ENCODE measurements around the gene TRABD.
A peak's percentile ranks its signal among the peaks of the same experiment; 100 is the strongest.

TRABD gene

DNA sequence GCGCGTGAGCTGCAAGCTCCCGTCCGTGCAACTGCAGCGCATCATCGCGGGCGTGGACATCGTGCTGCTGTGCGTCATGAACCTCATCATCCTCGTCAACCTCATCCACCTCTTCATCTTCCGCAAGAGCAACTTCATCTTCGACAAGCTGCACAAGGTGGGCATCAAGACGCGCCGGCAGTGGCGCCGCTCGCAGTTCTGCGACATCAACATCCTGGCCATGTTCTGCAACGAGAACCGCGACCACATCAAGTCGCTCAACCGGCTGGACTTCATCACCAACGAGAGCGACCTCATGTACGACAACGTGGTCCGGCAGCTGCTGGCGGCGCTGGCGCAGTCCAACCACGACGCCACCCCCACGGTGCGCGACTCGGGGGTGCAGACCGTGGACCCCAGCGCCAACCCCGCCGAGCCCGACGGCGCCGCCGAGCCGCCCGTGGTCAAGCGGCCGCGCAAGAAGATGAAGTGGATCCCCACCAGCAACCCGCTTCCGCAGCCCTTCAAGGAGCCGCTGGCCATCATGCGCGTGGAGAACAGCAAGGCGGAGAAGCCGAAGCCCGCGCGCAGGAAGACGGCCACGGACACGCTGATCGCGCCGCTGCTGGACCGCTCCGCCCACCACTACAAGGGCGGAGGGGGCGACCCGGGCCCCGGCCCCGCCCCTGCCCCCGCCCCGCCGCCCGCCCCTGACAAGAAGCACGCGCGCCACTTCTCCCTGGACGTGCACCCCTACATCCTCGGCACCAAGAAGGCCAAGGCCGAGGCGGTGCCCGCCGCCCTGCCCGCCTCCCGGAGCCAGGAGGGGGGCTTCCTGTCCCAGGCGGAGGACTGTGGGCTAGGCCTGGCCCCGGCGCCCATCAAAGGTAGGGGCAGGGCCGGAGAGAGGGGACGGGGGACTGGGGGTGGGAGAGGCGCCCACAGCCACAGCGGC lies 7.9 kb upstream of the TRABD start:
- FAIRE-seq (no peak), DNase-seq (ENCODE audit: insufficient read length) (no peak)
- TF ChIP-seq POLR2A (IDR thresholded peaks at IDR 0.05; ENCODE audit: low read depth, low read length) = no peak
- TF ChIP-seq POLR2AphosphoS5 (IDR thresholded peaks at IDR 0.05; ENCODE audit: low read depth, low read length) = no peak
- TF ChIP-seq TAF1 (IDR thresholded peaks at IDR 0.05; ENCODE audit: borderline replicate concordance, low read depth, low read length) = no peak

DNA sequence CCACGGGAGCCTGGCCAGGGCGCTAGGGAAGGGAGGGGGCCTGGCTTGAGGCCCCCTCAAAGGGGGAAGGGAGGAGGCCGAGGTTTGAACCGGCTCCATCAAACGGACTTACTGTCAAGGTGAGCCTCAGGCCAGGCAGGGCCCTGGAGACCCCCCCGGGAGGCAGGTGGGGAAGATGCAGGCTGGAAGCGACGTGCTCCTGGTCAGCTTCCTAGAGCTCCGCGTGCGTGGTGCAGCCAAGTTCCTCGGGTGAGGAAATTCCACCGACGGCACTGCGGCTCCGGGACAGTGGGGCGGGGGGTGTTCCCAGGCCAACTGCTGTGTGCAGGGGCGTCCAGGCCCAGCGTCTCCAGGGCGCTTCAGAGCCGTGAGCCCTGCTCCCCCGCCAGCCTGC lies 7.2 kb upstream of the TRABD start:
- FAIRE-seq (no peak), DNase-seq (ENCODE audit: insufficient read length) (no peak)
- no peak for TF ChIP-seq POLR2A (IDR thresholded peaks at IDR 0.05; ENCODE audit: low read depth, low read length)
- no peak for TF ChIP-seq POLR2AphosphoS5 (IDR thresholded peaks at IDR 0.05; ENCODE audit: low read depth, low read length)
- no peak for TF ChIP-seq TAF1 (IDR thresholded peaks at IDR 0.05; ENCODE audit: borderline replicate concordance, low read depth, low read length)

DNA sequence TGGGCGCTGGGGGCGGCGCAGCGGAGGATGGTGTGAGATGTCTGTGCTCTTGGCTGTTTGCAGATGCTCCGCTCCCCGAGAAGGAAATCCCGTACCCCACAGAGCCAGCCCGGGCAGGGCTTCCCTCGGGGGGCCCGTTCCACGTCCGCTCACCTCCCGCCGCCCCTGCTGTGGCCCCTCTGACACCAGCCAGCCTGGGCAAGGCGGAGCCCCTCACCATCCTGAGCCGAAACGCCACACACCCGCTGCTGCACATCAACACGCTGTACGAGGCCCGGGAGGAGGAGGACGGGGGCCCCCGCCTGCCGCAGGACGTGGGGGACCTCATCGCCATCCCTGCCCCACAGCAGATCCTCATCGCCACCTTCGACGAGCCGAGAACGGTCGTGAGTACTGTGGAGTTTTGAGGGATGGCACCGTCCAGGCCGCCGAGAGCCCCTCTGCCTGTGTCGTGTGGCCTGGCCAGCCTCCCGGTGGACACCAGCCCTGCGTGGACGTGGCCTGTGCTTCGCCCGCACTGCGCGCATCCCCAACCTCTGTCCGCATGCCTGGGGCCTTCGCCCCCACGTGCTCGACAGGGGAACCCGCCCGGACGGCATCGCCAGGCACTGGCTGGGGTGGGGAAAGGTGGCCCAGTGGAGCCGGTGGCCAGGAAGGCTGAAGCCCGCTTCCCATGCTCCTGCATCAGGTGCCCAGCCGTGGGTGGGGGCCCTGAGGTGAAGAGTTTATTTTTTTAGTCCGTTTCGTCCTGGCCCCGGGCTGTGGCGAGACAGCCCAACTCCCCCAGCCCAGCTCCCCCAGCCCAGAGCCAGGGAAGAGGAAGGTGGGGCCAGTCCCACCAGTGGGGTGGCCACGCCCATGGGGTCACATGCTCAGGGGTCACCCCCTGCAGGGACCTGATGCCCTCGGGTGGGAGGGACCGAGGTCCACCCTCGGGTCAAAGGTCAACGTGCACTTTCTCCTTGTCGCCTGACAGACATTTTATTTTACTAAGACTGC lies 6.5 kb upstream of the TRABD start:
- TF ChIP-seq TAF1 (IDR thresholded peaks at IDR 0.05; ENCODE audit: borderline replicate concordance, low read depth, low read length) (no peak), POLR2A (IDR thresholded peaks at IDR 0.05; ENCODE audit: low read depth, low read length) (no peak), POLR2AphosphoS5 (IDR thresholded peaks at IDR 0.05; ENCODE audit: low read depth, low read length) (no peak)
- FAIRE-seq = no peak
- DNase-seq (ENCODE audit: insufficient read length) = no peak

DNA sequence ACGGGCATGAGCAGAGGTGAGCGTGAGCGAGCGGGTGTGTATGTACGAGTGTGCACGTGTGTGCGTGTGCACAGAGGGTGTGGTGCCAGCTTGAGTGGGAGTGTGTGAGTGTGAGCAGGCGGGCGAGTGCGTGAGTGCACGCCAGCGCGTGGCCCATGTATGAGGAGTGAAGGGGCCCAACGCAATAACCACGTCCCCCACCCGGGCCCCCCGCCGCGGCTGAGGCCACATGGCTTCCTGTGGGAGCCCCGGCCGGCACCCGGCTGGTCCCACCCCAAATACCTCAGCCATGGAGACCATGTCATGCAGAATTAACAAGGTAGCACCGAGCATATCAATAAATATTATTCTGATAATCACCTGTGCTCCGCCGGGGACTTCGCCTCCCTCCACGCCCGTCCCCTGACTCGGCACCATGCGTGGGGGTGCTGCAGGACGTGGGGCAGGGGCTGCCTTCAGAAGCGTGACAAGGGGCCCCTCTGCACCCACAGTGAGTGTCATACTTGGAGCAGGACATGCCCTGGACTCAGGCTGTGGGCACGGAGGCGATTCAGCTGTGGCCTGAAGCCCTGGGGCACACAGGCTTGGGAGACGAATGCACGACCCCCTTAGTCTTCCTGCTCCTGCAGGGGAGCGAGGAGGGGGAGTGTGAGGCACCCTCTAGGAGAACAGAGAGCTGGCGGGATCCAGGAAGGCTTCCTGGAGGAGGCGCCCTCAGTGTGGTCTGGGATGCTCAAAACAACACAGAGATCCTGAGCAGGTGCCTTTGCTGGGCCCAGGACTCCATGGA lies 5.6 kb upstream of the TRABD start:
- FAIRE-seq (peak; percentile 9), DNase-seq (ENCODE audit: insufficient read length) (no peak)
- TF ChIP-seq POLR2A (IDR thresholded peaks at IDR 0.05; ENCODE audit: low read depth, low read length) (no peak), POLR2AphosphoS5 (IDR thresholded peaks at IDR 0.05; ENCODE audit: low read depth, low read length) (no peak), TAF1 (IDR thresholded peaks at IDR 0.05; ENCODE audit: borderline replicate concordance, low read depth, low read length) (no peak)

DNA sequence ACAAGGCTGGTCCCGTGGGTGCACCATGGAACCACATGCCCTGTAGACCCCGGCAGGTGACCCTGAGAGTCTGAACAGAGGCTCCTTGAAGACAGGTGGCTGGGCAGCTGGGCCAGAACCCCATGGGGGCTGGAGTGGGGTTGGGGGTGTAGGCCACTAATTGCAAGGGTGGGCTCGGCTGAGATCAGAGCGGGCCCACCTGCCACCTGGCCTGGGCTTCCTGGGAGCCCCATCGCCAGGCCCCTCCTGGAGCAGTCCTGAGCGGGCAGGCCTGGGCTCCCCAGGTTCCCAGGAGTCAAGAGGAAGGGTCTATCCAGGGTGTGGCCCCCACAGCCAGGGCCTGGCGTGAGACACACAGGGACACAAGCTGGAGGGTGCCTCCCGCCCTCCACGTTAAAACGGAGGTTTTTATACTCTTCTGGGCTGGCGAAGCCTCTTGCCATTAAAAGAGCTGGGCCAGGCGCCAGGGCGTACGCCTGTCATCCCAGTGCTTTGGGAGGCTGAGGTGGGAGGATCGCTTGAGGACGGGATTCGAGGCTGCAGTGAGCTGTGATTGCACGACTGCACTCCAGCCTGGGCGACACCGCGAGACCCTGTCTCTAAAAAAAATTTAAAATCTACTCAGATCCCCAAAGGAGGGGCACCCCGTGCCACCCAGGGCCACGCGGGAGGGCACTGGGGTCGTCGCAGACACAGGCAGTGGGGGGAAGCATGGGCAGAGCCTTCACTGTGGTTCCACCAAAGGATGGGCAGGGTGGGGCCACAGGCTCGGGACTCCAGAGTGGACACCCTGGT lies 4.8 kb upstream of the TRABD start:
- TF ChIP-seq POLR2AphosphoS5 (IDR thresholded peaks at IDR 0.05; ENCODE audit: low read depth, low read length) (no peak), POLR2A (IDR thresholded peaks at IDR 0.05; ENCODE audit: low read depth, low read length) (no peak), TAF1 (IDR thresholded peaks at IDR 0.05; ENCODE audit: borderline replicate concordance, low read depth, low read length) (no peak)
- DNase-seq (ENCODE audit: insufficient read length) (no peak), FAIRE-seq (no peak)

DNA sequence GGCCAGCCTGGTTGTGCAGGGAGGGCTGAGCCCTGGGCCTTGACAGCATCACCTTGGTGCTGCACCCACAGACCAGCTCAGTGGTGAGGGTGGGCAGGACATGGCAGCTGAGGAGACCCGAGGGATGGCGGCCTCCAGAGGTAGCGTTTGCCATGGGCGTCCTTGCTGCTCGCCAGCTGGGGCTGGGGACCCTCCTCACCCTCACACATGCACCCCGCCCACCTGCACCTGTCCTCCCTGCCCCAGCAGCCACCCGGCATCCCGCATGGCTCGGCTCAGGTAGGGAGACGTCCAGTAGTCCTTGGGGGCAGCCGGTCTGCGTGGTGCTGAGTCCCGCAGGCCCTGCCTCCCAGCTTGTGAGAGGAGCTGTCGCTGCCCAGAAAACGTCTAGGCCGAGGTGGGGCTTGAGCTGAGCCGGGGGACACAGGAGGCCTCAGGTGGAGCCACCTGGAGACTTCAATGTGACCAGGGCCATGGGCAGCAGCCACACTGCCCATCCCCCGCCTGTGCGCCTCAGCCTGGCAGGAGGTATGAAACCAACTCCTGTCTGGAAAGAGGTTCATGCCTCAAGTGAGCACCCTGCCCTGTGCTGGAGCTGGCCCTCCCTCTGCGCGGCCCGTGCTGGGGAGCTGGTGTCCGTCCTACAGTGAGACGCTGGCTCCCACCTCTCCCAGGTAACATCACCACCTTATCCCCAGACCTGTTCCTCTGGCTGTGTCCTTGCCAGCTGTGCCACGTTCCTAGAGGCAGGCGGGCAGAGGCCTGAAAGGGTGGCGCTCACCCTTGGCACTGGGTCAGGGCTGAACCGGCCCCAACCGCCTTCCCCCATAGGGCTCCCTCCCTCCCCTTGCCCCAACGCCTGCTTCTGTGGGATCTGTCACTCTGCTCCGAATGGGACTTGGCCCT lies 3.3 kb upstream of the TRABD start:
- FAIRE-seq = no peak

DNA sequence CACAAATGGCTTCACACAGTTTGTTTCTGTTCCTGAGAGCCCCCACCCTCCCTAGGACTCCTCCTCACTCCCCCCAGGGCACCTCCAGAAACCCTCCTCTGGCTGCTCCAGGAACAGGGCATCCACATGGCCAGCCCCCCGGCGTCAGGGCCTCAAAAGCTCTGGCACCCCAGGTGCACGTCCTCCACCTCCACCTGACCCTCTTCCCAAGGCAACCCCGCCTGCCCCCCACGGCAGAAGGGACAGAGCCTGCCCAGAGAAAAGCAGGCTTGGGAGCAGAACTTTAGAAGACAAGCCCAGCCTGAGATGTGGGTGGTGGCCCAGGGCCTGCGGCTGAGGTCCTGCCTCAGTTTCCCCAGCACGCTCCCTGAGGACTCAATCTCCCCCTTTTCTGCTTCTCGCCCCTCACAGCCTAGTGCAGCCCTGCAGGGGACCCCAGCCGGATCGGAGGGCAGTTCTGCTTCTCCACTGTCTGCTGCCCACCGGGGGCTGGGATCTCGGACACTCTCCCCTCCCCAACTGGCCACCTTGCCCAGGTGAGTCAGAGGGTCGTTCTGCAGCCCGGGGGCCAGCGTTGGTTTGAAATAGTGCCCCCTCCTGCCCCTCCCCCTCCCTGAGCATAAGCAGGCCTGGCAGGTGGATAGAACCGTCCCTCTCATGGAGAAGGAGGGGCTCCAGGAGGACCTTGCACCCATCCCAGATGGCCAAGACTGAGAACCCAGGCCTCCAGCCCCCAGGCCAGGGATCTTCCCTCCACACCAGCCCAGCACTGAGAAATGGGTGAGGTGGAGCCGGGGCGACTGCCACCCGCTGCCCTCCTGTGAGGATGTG lies 2.4 kb upstream of the TRABD start:
- no peak for FAIRE-seq
- TF ChIP-seq POLR2A (IDR thresholded peaks at IDR 0.05; ENCODE audit: low read depth, low read length) (no peak), TAF1 (IDR thresholded peaks at IDR 0.05; ENCODE audit: borderline replicate concordance, low read depth, low read length) (no peak), POLR2AphosphoS5 (IDR thresholded peaks at IDR 0.05; ENCODE audit: low read depth, low read length) (no peak)
- DNase-seq (ENCODE audit: insufficient read length) = no peak

More for the DNA sequence above, 3.3 kb upstream of the TRABD start:
- no peak for TF ChIP-seq POLR2AphosphoS5 (IDR thresholded peaks at IDR 0.05; ENCODE audit: low read depth, low read length)
- no peak for TF ChIP-seq TAF1 (IDR thresholded peaks at IDR 0.05; ENCODE audit: borderline replicate concordance, low read depth, low read length)
- TF ChIP-seq POLR2A (IDR thresholded peaks at IDR 0.05; ENCODE audit: low read depth, low read length) = no peak
- no peak for DNase-seq (ENCODE audit: insufficient read length)

DNA sequence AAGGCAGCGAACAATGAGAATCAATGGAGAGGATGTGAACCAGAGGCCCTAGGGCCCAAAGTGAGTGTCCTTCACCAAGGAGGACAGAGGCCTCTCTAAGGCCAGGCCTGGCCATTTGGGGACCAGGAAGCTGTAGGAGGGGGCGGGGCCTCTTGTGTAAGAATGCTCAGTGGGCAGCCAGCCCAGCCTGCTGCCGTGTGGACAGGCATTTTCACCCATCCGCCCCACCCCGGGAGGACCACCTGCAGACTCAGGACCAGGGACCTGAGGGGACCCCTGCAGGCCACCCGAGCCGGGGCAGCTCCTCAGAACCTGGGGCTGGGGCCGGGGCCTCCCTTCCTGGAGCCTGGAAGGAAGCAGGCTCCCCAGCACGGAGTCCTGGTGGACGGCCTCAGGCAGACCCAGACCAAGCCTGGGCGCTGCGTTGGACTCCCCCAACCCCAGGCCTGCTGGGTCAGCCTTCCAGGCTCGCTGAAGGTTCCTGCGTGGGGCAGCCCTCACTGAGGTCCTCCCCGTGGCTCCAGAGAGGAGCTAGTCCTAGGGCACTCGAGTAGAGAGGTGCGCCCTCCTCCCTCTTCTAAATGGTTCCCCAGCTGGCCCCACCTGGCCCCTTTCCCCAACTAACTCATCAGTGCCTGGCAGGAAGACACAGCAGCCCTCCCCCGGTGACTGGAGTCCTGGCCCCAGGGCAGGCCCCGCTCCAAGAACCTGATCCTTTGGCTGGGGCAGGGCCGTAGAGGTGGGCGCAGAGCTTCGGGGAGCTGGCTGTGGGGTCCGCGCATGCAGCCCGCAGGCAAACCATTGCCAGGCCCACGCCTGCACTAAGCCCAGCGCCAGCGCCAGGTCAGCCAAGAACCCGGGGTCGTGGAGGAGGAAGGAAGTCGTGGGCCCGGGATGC lies 1.5 kb upstream of the TRABD start:
- FAIRE-seq (no peak), DNase-seq (ENCODE audit: insufficient read length) (no peak)
- no peak for TF ChIP-seq POLR2AphosphoS5 (IDR thresholded peaks at IDR 0.05; ENCODE audit: low read depth, low read length)
- no peak for TF ChIP-seq TAF1 (IDR thresholded peaks at IDR 0.05; ENCODE audit: borderline replicate concordance, low read depth, low read length)
- TF ChIP-seq POLR2A (IDR thresholded peaks at IDR 0.05; ENCODE audit: low read depth, low read length) = no peak
